GM21723 (cell line): ENCODE data around the gene FAM167B.
A peak's percentile ranks its signal among the peaks of the same experiment; 100 is the strongest.

Experiments
- ATAC-seq: cut with Tn5 transposase; IDR thresholded peaks from one replicate; pipeline ENCODE4 v1.9.1; 2021; ENCODE audit warnings: mild to moderate bottlenecking, moderate library complexity; ENCODE audit not compliant: unreplicated experiment

FAM167B gene

DNA sequence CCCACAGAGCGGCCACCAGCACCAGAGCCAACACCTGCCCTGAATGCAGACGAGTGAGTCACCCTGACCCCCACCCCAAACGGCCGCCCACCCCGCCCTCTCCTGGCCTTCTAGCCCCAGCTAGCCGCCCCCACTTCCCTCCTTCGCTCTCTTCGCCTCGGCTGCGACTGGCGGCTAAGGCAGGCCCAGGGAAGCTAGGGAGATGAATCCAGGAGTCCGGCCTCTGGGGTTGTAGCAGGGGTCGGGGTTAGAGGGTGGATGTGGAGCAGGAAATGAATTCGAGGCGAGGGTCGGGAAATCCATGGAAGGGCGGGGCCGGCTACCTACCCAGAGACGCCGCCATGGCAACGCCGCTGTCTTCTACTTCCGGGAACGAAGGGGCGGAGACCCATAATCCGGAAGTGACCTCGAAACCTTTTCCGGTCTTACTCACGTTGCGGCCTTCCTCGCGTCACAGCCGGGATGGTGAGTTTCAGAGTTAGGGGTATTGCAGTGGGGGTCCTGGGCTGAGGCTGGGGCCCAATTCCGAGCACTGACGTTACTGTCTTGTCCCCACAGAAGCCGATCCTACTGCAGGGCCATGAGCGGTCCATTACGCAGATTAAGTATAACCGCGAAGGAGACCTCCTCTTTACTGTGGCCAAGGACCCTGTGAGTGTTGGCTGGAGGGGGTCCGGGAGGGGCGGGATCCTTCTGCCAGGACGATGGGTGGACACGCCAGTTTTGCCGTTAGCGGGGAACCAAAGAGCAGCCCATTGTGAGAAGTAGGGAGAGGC is 24.9 kb upstream of the FAM167B start, which contains the start of the genes EIF3I and TMEM234:
Gene EIF3I, plus strand, starts transcription at position 428 of the 776 bp plus-strand sequence. Its CDS starts 35 bp downstream, at position 463.
Gene TMEM234, minus strand, starts transcription at position 374 of the 776 bp plus-strand sequence. Its CDS starts 31 bp downstream, at position 343.
- ATAC-seq = peak; percentile 90

GRCh38 chr1:32223683-32224082 is 23.3 kb upstream of the FAM167B start:
- ATAC-seq = no peak

DNA sequence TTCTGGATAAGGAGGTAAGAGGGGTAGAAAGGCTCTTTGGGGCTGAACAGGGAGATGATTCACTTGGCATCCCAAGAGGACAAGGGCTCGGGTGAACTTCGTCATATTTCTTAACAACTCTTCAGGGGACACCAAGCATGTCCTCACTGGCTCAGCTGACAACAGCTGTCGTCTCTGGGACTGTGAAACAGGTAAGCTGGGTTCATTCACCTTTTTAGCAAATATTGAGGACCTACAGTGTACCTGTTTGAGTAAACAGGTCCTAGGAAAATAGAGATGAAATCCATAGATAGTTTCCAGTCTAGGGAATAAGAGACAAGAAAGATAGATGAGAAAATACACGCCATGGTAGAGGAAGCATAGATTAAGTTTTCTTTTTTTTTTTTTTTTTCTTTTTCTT is 22.7 kb upstream of the FAM167B start:
- no peak for ATAC-seq

GRCh38 chr1:32228771-32229170 is 18.3 kb upstream of the FAM167B start:
- no peak for ATAC-seq

GRCh38 chr1:32231843-32232432 is 15.1 kb upstream of the FAM167B start:
- no peak for ATAC-seq

DNA sequence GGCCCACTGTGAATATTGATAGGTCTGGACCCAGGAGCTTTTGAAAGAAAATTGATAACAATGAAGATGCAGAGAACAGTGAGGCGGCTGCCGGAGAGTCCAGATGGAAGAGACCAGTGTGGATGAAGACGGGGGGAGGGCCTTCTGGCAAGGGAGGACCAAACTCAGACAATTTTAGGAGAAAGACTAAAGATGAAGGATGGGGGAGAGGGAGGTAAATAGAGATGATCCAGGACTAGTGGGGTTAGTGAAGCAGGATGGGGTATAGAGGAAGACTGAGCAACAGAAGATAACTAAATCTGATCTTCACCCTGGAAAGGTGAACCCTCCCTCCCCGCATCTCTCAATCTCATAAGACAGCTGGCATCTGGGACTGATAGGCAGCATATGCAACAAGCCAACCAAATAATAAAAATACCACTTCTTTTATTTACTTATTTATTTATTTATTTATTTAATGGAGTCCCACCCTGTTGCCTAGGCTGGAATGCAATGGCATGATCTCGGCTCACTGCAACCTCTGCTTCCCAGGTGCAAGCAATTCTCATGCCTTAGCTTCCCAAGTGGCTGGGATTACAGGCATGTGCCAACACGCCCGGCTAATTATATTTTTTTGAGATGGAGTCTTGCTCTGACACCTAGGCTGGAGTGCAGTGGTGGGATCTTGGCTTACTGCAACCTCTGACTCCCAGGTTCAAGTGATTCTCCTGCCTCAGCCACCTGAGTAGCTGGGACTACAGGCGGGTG is 14.3 kb upstream of the FAM167B start:
- ATAC-seq = no peak

GRCh38 chr1:32234792-32235191 is 12.2 kb upstream of the FAM167B start:
- ATAC-seq = no peak

- ATAC-seq = no peak
These were observed 7.7 kb upstream of the FAM167B start for GRCh38 chr1:32239337-32239736.

DNA sequence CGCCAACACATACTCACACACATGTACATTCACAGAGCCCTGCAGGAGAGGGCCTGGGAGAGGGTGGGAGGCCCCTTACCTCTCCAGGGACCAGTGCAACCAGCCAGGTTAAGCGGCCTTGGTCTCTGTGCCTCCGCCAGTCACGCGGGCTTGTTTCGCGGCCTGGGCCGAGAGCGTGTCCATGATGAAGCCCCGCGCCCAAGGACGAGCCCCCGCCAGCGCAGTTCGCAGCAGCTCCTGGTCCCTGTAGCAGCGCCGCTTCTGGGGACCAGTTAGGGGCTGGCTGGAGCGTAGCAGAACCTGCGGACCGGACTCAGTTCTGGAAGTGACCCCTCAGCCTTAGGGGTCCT is 7.3 kb upstream of the FAM167B start:
- ATAC-seq = no peak

DNA sequence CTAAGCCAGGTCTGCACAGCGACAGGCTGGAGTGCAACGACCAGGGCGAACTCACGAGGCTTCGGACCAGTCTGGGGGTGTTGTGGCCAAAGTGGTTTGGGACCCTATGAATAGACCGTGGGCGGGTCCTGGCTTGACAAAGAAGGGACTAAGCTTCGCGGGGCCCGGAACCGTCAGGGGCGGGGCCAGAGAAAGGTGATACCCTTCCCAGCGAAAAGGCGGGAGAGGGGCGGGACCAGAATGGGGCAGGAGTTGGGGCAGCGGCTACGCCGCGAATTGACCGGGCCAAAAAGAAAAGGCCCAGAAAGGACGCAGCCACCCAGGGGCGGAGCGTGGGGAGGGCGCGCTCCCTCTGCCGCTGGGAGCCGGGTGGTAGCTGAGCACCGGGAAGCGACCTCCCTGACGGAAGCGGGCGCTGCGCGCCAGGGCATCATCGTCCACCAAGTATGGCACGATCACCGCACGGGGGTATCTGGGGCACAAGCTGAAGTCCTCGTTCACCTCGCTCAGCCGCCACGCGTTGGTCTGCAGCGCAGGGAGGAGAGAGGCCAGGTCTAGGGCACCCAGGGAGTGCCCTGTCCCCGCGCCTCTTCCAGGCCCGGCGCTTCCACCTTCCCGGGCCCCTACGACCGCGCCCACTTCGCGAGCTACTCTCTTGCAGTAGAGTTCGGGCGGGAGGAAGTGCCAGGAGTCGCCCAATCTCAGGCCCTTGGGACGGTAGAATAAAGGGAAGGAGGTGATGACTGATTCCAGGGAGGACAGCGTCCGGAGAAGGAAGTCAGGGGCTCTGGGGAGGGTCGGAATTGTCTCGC is 6.7 kb upstream of the FAM167B start:
- ATAC-seq = no peak

DNA sequence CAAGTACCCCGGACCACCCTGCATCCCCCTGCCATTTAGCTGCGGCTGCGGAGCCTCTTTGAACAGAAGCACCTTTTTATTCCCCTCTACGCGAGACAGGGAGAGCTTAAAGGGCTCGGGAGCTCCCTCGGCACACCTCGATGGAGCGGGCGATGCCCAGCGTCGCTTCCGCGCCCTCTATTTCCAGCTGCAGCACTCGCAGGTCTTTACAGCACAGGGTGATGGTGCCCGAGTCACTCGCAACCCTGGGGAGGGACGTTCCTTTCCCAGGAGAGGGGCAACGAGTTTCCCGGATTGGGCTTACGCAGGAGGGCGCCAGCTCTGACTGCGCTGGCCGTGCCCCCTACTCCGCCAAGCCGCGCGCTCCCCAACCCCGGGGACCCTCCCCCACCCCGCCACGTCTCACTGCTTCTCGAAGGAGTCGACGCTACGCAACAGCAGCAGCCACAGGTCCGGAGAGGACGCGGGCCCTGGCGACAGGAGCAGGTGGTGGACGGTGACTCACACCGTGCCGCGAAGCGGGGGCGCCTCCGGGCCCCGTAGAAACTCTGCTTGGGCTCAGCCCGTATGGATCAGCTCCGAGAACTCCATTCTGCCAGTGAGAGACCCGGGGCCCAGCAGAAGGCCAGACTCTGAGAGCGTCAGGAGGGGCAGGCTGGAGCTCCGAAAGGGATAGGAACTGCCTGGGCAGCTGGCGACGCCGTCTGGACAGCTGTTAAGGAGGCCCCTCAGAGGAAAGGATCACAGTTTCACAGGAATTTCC is 5.8 kb upstream of the FAM167B start:
- no peak for ATAC-seq

GRCh38 chr1:32242341-32242851 is 4.6 kb upstream of the FAM167B start:
- no peak for ATAC-seq

DNA sequence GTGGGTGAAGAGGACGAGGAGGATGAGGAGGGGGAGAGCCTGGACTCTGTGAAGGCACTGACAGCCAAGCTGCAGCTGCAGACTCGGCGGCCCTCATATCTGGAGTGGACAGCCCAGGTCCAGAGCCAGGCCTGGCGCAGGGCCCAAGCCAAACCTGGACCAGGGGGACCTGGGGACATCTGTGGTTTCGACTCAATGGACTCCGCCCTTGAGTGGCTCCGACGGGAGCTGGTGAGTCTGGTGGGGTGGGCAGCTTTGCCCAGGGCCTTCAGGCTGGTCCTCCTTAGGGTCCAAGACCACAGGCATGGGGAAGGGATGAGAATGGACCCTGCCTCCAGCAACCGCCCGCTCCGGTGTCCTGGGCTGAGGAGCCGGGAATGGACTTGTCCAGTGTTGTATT is 430 bp downstream of the FAM167B start:
- no peak for ATAC-seq

DNA sequence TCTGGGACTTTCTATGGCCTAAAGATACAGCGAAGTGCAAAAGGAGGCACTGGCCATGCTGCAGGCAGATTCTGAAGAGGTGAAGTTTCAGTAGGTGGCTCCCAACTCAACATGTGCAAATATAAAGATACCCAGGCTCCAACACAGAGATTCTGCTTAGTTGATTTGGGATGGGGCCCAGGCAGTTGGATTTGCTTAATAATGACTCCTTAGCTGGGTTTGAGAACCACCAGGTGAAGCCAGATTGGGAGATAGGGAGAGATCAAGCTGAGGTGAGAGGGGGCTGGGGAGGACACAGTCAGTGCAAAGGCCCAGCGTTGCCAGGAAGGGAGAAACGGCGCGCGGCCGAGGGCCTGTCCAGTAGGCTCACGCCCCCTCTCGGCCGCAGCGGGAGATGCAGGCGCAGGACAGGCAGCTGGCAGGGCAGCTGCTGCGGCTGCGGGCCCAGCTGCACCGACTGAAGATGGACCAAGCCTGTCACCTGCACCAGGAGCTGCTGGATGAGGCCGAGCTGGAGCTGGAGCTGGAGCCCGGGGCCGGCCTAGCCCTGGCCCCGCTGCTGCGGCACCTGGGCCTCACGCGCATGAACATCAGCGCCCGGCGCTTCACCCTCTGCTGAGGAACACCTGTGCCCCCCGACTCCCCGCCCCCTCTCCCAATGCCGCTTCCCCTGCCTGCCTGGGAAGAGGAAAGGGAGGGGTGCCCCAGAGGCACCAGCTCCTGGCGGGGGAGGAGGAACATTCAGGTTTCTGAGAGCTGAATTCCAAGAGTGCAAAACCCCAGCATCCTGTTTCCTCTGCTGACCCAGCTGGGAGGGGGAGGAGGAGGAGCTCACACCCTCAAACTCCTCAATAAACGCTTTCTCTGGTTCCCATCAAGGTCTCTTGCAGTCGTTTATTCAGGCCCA is 1.2 kb downstream of the FAM167B start:
- no peak for ATAC-seq

- ATAC-seq = peak; percentile 52
These were observed 3.0 kb downstream of the FAM167B start for GRCh38 chr1:32249831-32250525.

GRCh38 chr1:32250893-32251716 is 4.1 kb downstream of the FAM167B start, which contains the start of gene LCK:
Gene LCK (plus strand): TSS chr1:32251265. CDS start chr1:32274330, 23,065 bp downstream.
- ATAC-seq = no peak
